ENCODE measurements around the gene MYH9.

MYH9 gene

GRCh38 chr22:36237462-36238372, 150.1 kb downstream of the MYH9 start:
- Histone ChIP-seq H3K4me1 (ENCODE audit: control insufficient read depth, insufficient read depth, low read length, poor library complexity, severe bottlenecking) (peaks cover 9% of the 10 kb centered on the region), H3K9me3 (ENCODE audit: control insufficient read depth, low read length) (no peaks in the 10 kb centered on the region), H3K36me3 (ENCODE audit: control insufficient read depth, insufficient read depth, low read length) (no peaks in the 10 kb centered on the region), H3K27ac (ENCODE audit: low read depth, low read length, severe bottlenecking) (no peak overlapping the region), H3K4me3 (ENCODE audit: extremely low read depth, insufficient read depth, low read length, poor library complexity, severe bottlenecking) (no peak overlapping the region)
- 93 to 96% methylated on average over 9 to 11 of the region's 12 CpGs for WGBS, 2 experiments (ENCODE audit: insufficient coverage in 2 of 2)

GRCh38 chr22:36236388-36237319, 151.1 kb downstream of the MYH9 start:
- Histone ChIP-seq H3K36me3 (ENCODE audit: control insufficient read depth, insufficient read depth, low read length) (no peaks in the 10 kb centered on the region), H3K4me3 (ENCODE audit: extremely low read depth, insufficient read depth, low read length, poor library complexity, severe bottlenecking) (no peak overlapping the region), H3K9me3 (ENCODE audit: control insufficient read depth, low read length) (no peaks in the 10 kb centered on the region), H3K27ac (ENCODE audit: low read depth, low read length, severe bottlenecking) (no peak overlapping the region), H3K4me1 (ENCODE audit: control insufficient read depth, insufficient read depth, low read length, poor library complexity, severe bottlenecking) (peaks cover 9% of the 10 kb centered on the region)
- 89 to 95% methylated on average over 10 to 11 of the region's 14 CpGs for WGBS, 2 experiments (ENCODE audit: insufficient coverage in 2 of 2)

DNA sequence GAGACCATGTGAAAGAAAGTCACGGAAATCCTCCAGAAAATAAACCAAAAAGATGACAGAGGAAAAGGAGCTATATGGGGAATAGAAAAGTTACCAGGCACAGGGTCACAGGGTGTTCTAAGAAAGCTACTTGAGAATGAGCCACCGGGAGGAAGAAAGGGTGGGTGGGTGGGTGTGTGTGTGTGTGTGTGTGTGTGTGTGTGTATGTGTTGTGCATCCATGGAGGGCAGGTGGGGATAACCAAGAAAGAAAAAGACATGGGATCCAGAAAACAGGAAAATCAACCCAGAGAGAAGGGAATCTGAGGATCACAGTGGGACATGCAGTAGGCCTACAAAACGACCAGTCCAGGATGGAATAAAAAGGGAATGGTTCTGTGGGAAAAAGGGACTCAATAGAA, 152.2 kb downstream of the MYH9 start:
- no peak overlapping the region for H3K4me3 ChIP-seq (ENCODE audit: extremely low read depth, insufficient read depth, low read length, poor library complexity, severe bottlenecking)
- 88 to 100% methylated on average over 2 to 3 of the region's 3 CpGs for WGBS, 2 experiments (ENCODE audit: insufficient coverage in 2 of 2)
- H3K4me1 ChIP-seq (ENCODE audit: control insufficient read depth, insufficient read depth, low read length, poor library complexity, severe bottlenecking) = peaks cover 9% of the 10 kb centered on the region

DNA sequence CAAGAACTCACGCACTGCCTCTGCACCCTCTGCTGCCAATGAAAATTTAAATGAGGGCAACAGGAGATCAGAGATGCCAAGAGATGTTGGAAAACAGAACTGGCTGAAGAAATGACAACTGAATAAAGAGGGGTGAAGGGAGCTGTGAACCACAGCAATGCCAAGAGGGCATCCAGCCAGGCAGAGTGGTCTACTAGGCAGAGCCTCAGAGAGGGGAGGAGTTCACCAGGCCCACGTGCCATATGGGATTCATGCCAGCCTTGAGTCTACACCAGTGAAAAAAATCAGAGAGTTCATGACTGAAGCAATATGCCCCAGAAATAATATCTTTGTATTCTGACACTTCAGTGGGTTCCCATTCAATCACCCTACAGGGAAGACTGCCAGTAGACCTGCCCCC, 152.8 kb downstream of the MYH9 start:
- no peak overlapping the region for H3K27ac ChIP-seq (ENCODE audit: low read depth, low read length, severe bottlenecking)
- no peak overlapping the region for H3K4me3 ChIP-seq (ENCODE audit: extremely low read depth, insufficient read depth, low read length, poor library complexity, severe bottlenecking)
- no peaks in the 10 kb centered on the region for H3K9me3 ChIP-seq (ENCODE audit: control insufficient read depth, low read length)
- H3K36me3 ChIP-seq (ENCODE audit: control insufficient read depth, insufficient read depth, low read length) = no peaks in the 10 kb centered on the region
- H3K4me1 ChIP-seq (ENCODE audit: control insufficient read depth, insufficient read depth, low read length, poor library complexity, severe bottlenecking) = peaks cover 8% of the 10 kb centered on the region
- 90 to 97% methylated on average over 2 of the region's 2 CpGs for WGBS, 2 experiments (ENCODE audit: insufficient coverage in 2 of 2)

More for the DNA sequence above, 152.2 kb downstream of the MYH9 start:
- no peak overlapping the region for H3K27ac ChIP-seq (ENCODE audit: low read depth, low read length, severe bottlenecking)
- H3K36me3 ChIP-seq (ENCODE audit: control insufficient read depth, insufficient read depth, low read length) = no peaks in the 10 kb centered on the region
- no peaks in the 10 kb centered on the region for H3K9me3 ChIP-seq (ENCODE audit: control insufficient read depth, low read length)

DNA sequence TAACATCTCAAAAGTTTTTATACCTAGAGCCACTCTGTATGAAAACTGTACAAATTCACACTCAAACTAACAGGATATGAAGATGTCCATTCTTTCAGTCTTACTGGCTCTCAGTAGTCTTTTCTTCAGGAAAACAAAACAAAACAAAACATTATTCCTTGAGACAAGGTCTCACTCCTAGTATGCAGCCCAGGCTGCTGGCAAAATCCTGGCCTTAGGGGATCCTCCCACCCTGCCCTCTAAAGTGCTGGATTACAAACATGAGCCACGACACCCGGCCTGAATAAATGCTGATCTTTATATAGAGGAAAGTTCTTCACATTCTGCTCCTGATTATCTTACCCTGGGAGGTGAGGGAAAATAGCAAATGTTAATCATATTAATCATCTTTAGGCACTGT, 153.6 kb downstream of the MYH9 start:
- no peaks in the 10 kb centered on the region for H3K36me3 ChIP-seq (ENCODE audit: control insufficient read depth, insufficient read depth, low read length)
- no peaks in the 10 kb centered on the region for H3K9me3 ChIP-seq (ENCODE audit: control insufficient read depth, low read length)
- peaks cover 5% of the 10 kb centered on the region for H3K4me1 ChIP-seq (ENCODE audit: control insufficient read depth, insufficient read depth, low read length, poor library complexity, severe bottlenecking)
- H3K4me3 ChIP-seq (ENCODE audit: extremely low read depth, insufficient read depth, low read length, poor library complexity, severe bottlenecking) = no peak overlapping the region
- H3K27ac ChIP-seq (ENCODE audit: low read depth, low read length, severe bottlenecking) = no peak overlapping the region
- WGBS, 2 experiments (ENCODE audit: insufficient coverage in 2 of 2) = no CpG with 5 or more reads among the region's 2 CpGs

DNA sequence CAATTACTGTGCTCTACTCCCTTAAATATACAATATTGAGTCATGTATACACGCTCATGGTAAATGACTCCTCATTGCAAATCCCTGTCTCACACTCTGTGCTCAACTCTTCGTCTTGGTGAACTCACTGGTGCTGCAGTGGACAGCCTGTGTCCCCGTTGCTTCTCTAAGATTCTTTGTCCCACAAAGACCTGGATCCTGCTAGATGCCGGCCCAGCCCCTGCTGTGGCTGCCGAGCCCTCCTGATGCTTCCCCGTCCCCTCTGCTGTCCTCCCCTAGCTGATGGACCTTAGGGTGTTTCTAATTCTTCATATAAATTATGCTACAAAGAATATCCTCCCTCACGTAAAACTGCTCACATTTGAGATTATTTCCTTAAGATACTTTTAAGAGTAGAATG, 154.0 kb downstream of the MYH9 start:
- Histone ChIP-seq H3K36me3 (ENCODE audit: control insufficient read depth, insufficient read depth, low read length) (no peaks in the 10 kb centered on the region), H3K27ac (ENCODE audit: low read depth, low read length, severe bottlenecking) (no peak overlapping the region), H3K4me3 (ENCODE audit: extremely low read depth, insufficient read depth, low read length, poor library complexity, severe bottlenecking) (no peak overlapping the region), H3K9me3 (ENCODE audit: control insufficient read depth, low read length) (no peaks in the 10 kb centered on the region), H3K4me1 (ENCODE audit: control insufficient read depth, insufficient read depth, low read length, poor library complexity, severe bottlenecking) (peaks cover under 1% of the 10 kb centered on the region)
- 80 to 90% methylated on average over 3 to 4 of the region's 7 CpGs for WGBS, 2 experiments (ENCODE audit: insufficient coverage in 2 of 2)

DNA sequence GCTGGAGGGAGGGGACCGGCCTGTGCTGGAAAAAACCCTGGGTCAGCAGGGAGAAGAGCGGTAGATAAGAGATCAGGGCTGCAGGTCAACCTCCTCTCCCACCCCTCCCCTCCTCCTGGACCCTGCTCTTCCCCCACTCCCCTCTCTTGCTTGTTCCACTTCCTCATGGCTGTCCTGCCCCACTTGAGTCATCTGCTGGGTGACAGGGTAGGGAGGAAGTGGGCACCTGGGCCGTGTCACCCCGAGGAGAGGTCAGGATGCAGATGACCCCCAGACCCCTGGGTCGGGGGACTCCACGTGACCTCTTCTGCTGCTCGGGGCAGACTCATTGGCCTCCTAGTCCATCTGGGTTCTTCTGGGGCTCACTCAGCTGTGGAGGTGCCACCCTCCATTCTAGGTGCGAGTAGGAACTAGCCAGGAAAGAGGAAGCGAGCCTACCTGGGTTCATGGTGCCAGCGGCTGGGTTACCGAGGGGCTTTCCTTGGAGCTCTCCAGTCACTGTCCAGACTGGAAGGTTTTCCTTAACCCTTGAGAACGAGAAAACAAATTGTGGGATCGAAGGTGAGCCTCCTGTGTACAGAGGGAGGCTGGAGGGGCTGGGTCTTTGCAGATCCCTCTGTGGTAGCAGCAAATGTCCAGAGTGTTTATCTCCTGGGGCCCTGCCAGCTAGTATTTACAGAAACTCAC, 154.9 kb downstream of the MYH9 start:
- H3K4me3 ChIP-seq (ENCODE audit: extremely low read depth, insufficient read depth, low read length, poor library complexity, severe bottlenecking) = no peak overlapping the region
- no peaks in the 10 kb centered on the region for H3K4me1 ChIP-seq (ENCODE audit: control insufficient read depth, insufficient read depth, low read length, poor library complexity, severe bottlenecking)
- H3K36me3 ChIP-seq (ENCODE audit: control insufficient read depth, insufficient read depth, low read length) = no peaks in the 10 kb centered on the region
- H3K27ac ChIP-seq (ENCODE audit: low read depth, low read length, severe bottlenecking) = no peak overlapping the region
- WGBS, 2 experiments (ENCODE audit: insufficient coverage in 2 of 2) = 91 to 94% methylated on average over 11 of the region's 13 CpGs
- no peaks in the 10 kb centered on the region for H3K9me3 ChIP-seq (ENCODE audit: control insufficient read depth, low read length)

Measured in mesodermal cell (in vitro differentiated cells).